GDM1 (cell line): ENCODE results near the gene RILP.

Source experiments
- DNase-seq: peaks from one replicate; lab custom pipeline; 2025; lab: John Stamatoyannopoulos, UW

RILP gene

GRCh38 chr17:1604831-1605528, 44.7 kb downstream of the RILP start:
- no peak for DNase-seq

GRCh38 chr17:1601571-1601970, 48.1 kb downstream of the RILP start:
- DNase-seq: no peak

- DNase-seq: no peak
These were observed 51.1 kb downstream of the RILP start for GRCh38 chr17:1598399-1599095.

DNA sequence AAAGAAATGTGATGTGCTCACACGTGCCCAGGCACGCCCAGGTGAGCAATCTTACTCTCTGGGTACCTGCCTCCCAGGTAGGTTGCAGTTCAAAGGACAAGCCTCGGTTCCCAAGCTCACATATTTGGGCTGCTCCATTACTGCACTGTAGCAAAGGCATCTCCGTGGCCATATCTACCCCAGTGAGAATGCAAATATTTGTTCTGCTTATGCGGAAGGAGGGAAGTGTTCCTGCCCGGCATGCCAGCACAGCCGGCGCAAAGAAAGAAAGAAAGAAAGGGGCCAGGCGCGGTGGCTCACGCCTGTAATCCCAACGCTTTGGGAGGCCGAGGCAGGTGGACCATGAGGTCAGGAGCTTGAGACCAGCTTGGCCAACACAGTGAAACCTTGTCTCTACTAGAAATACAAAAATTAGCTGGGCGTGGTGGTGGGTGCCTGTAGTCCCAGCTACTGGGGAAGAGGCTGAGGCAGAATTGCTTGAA, 51.8 kb downstream of the RILP start:
- no peak for DNase-seq
